Adrenal gland (tissue), 5 donors: Measurements from ENCODE around the gene MARK2.

ENCODE experiments used
- CTCF ChIP-seq, 6 experiments: fragments of 450-650 bp in 4 of 6; fragments of 200-600 bp in 2 of 6; sonication (generic) in 1 of 6; IDR thresholded peaks; 1 replicate in 5 of 6; 2 replicates in 1 of 6; pipeline versions ENCODE4 v1.5.1 to v1.8.0; 2016 to 2021; ENCODE audit warnings: antibody characterized with exemption in 6 of 6, mild to moderate bottlenecking in 2 of 6, moderate library complexity in 1 of 6
- POLR2A ChIP-seq, 2 donors: fragments of 450-650 bp; IDR thresholded peaks; one replicate each; pipeline ENCODE4 v1.6.1; 2017; ENCODE audit warnings: antibody characterized with exemption in 2 of 2, mild to moderate bottlenecking in 2 of 2, moderate library complexity in 1 of 2
- donor health status: DM: no; HTN: no; CAD: no.

GRCh38 chr11:63843041-63843440 lies 4.1 kb downstream of the MARK2 start:
- TF ChIP-seq CTCF (IDR thresholded peaks at IDR 0.05): no peak
- no peak for TF ChIP-seq POLR2A (IDR thresholded peaks at IDR 0.05)
